Epidermal melanocyte (primary cell): ENCODE measurements around the gene DIDO1.

ENCODE experiments used
- DNase-seq: peaks from one replicate; pipeline ENCODE4 v3.0.0; 2011; ENCODE audit warnings: low spot score; ENCODE audit not compliant: insufficient read length

Gene DIDO1

DNA sequence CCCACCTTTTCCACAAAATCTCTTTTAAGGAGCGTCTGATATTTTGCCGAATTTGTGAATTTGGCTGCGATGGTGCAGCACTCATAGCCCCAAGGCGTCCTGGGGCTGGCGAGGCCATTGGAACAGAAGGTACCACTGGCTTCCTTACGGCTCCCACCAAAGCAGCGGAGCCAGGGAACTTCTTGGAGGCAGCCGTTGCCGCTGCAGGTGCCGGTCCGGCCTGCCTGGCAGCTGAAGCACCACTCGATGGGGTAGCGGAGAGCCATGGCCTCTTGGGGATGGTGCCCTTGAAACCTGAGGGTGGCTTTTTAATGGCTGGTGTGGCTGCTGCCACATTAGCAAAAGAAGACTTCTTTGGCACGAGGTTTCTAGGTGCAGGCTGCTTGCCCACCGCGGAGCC lies 29.8 kb downstream of the DIDO1 start:
- no peak for DNase-seq

GRCh38 chr20:62895539-62895938 lies 30.8 kb downstream of the DIDO1 start:
- no peak for DNase-seq

GRCh38 chr20:62894261-62894660 lies 32.0 kb downstream of the DIDO1 start:
- DNase-seq: no peak

DNA sequence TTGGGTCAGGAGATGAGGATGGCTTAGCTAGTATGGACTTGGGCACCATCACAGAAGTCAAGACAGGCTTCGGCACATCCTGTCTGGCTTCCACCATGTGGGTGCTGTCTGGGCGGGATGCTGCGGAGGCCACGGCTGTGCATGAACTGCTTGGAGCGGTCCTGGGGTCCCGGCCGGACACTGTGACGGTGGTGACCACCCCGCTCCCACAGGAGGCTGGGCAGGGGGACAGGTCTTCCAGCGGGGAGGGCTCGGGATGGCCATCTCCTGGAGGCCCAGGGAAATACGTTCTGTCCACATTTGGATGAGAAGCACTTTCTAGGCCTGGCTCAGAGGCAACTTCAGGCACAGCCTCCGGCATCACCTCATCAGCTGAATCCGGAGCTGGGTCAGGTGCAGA lies 32.6 kb downstream of the DIDO1 start:
- no peak for DNase-seq

- DNase-seq: no peak
Measured at GRCh38 chr20:62892348-62893304, 33.7 kb downstream of the DIDO1 start.

DNA sequence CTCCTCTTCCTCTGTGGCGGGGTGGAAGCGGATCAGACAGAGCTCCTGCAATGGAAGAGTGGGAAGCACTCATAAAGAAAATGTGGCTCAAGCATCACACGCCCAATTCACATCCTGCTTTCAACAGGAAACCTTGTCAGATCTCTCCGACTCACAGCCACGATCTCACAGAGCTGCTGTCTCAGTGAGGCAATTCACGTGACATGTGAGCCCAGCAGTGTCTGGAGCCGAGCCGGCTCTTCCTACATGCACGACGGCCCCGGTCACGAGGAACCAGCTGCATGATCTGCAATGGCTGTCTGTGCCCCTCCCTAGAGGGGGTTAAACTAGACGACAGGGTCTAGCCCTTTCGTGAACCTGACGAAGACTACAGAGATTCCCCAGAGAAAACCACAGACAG lies 35.2 kb downstream of the DIDO1 start:
- peak; percentile 65 for DNase-seq

GRCh38 chr20:62890444-62890843 lies 35.9 kb downstream of the DIDO1 start:
- DNase-seq: no peak

DNA sequence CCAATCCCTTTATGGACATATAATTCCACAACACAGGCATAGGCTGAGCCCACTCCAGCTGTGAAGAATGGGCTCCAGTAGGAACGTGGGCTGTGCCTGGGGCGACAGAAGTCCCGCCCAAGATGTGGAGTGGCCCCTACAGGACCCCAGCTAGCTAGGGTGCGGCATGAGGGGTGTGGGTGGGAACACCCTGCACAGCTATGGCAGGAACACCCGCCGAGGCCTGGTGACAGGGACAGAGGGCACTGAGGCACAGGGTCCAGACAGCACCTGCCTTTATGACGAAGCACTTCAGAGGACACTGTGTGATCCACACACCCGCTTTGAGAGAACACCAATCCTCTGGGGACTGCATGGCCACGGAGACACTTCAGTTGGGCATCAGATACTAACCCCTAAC lies 36.4 kb downstream of the DIDO1 start:
- no peak for DNase-seq

DNA sequence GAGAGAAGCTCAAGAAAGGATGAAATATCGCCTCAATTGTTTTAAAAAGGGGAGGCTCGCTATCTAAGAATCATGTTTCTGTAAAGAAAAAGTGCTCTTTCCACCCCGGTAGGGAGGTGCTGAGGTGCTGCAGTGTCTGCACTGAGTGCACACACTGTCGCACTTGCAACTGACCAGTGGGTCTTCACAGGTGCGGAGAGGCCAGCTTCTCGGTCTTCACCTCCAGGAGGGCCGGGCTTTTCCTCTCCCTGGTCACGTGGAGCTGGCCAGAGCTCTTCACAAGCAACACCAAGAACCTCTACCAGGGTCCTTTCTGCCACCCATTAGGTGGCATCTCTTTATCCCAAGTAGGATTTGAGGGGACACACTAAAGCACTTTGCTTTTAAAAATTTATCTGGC lies 36.9 kb downstream of the DIDO1 start:
- no peak for DNase-seq

DNA sequence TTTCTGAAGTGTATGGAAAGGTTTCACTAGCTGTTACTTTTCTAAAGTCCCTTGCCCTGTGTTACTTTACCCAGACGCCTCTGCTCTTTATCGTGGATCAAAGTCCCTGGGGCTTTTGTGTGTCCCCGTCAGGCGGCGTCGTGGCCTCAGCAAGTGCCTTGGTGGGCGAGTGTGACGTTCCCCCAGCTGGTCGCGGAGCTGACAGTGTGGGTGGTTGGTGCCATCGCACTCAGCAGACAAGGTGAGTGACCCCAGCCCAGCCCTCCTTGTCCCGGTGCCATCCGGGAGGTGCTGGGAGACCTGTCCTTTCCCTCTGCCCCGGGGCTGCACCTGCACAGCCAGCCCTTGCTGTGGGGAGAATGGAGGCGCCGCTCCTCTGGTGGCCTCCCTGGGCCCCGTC lies 37.4 kb downstream of the DIDO1 start:
- DNase-seq: no peak

DNA sequence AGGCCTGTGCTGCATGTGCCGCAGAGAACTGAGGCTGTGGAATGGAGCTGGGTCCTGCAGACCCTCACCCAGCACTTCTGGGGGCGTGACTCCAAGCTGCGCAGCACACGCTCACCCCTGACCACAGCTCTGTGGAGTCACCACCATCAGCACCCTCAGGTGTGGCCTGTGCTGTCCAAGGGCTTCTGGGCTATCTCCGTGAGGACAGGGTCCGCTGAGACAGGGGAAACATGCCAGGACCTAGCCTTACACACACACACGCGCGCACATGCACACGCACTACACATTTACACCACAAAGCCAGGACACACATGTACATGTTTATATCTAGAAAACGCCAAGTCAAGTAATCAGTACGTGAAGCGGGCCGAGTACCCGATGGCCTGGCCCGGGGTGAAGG lies 37.9 kb downstream of the DIDO1 start:
- DNase-seq: no peak

DNA sequence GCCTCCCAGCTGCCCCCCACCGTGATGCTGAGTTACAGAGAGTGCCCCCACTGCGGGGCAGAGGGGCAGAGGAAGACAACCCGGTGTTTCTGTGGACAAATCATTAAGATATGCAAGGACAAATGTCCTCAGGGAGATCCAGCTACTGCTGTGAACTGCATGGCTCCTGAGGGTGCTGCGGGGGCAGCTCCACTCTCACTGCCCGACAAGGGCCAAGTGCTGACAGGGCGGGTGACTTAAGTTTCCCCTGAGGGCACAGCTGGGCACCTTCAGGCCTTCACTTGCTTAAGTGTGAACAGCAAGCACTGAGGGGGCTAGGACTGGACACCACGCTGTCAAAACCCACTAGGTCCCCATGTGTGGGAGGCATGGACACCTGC lies 38.5 kb downstream of the DIDO1 start:
- no peak for DNase-seq

GRCh38 chr20:62887152-62887859 lies 39.0 kb downstream of the DIDO1 start:
- peak; percentile 80 for DNase-seq

GRCh38 chr20:62886709-62887058 lies 39.6 kb downstream of the DIDO1 start:
- no peak for DNase-seq

- no peak for DNase-seq
Measured at GRCh38 chr20:62885896-62886708, 40.2 kb downstream of the DIDO1 start.

- no peak for DNase-seq
Measured at GRCh38 chr20:62885046-62885895, 41.0 kb downstream of the DIDO1 start.

- no peak for DNase-seq
Measured at GRCh38 chr20:62884556-62884955, 41.7 kb downstream of the DIDO1 start.

- DNase-seq: no peak
Measured at GRCh38 chr20:62882426-62882825, 43.9 kb downstream of the DIDO1 start.

GRCh38 chr20:62881662-62882395 lies 44.5 kb downstream of the DIDO1 start:
- DNase-seq: no peak

- no peak for DNase-seq
Measured at GRCh38 chr20:62880935-62881661, 45.2 kb downstream of the DIDO1 start.
